Superior temporal gyrus (tissue), 1 donor: ENCODE measurements around the gene ARHGAP15.

ENCODE experiments used
- DNase-seq: peaks from one replicate; pipeline ENCODE4 v3.0.0-alpha.2; 2016; ENCODE audit errors: extremely low spot score

Gene ARHGAP15

GRCh38 chr2:143262389-143262788, 133.2 kb downstream of the ARHGAP15 start:
- DNase-seq: no peak

GRCh38 chr2:143263066-143263625, 133.9 kb downstream of the ARHGAP15 start:
- no peak for DNase-seq

- DNase-seq: no peak
Observed at GRCh38 chr2:143264851-143265250, 135.6 kb downstream of the ARHGAP15 start.

GRCh38 chr2:143279672-143280071, 150.5 kb downstream of the ARHGAP15 start:
- no peak for DNase-seq

- DNase-seq: no peak
Observed at GRCh38 chr2:143280097-143280757, 151.0 kb downstream of the ARHGAP15 start.

- DNase-seq: no peak
Observed at GRCh38 chr2:143282684-143283083, 153.5 kb downstream of the ARHGAP15 start.

GRCh38 chr2:143284087-143284675, 155.0 kb downstream of the ARHGAP15 start:
- no peak for DNase-seq

GRCh38 chr2:143289025-143289424, 159.8 kb downstream of the ARHGAP15 start:
- DNase-seq: no peak

GRCh38 chr2:143290221-143290620, 161.0 kb downstream of the ARHGAP15 start:
- no peak for DNase-seq

- no peak for DNase-seq
Observed at GRCh38 chr2:143294068-143294467, 164.8 kb downstream of the ARHGAP15 start.

GRCh38 chr2:143296089-143296488, 166.9 kb downstream of the ARHGAP15 start:
- DNase-seq: no peak

- DNase-seq: no peak
Observed at GRCh38 chr2:143297182-143297581, 168.0 kb downstream of the ARHGAP15 start.

GRCh38 chr2:143300536-143300935, 171.3 kb downstream of the ARHGAP15 start:
- no peak for DNase-seq

- no peak for DNase-seq
Observed at GRCh38 chr2:143311426-143311825, 182.2 kb downstream of the ARHGAP15 start.

- no peak for DNase-seq
Observed at GRCh38 chr2:143312441-143312840, 183.2 kb downstream of the ARHGAP15 start.

- DNase-seq: no peak
Observed at GRCh38 chr2:143313861-143314260, 184.6 kb downstream of the ARHGAP15 start.

- DNase-seq: no peak
Observed at GRCh38 chr2:143321994-143322393, 192.8 kb downstream of the ARHGAP15 start.

- no peak for DNase-seq
Observed at GRCh38 chr2:143329288-143329687, 200.1 kb downstream of the ARHGAP15 start.

- no peak for DNase-seq
Observed at GRCh38 chr2:143333168-143333791, 204.1 kb downstream of the ARHGAP15 start.

- no peak for DNase-seq
Observed at GRCh38 chr2:143333847-143334246, 204.6 kb downstream of the ARHGAP15 start.

GRCh38 chr2:143334837-143335236, 205.6 kb downstream of the ARHGAP15 start:
- no peak for DNase-seq

GRCh38 chr2:143336719-143337210, 207.5 kb downstream of the ARHGAP15 start:
- DNase-seq: no peak

GRCh38 chr2:143341478-143341877, 212.3 kb downstream of the ARHGAP15 start:
- DNase-seq: no peak
